Measurements from ENCODE around the gene ZDHHC3. TPM values are rescaled to one million over a fixed set of nuclear protein-coding genes. Genes with fewer than 3 reads are reported as not detected.

The ZDHHC3 gene
- total RNA-seq, 4 donors from 2014 or later = 98.4 to 139 (median 117) TPM

DNA sequence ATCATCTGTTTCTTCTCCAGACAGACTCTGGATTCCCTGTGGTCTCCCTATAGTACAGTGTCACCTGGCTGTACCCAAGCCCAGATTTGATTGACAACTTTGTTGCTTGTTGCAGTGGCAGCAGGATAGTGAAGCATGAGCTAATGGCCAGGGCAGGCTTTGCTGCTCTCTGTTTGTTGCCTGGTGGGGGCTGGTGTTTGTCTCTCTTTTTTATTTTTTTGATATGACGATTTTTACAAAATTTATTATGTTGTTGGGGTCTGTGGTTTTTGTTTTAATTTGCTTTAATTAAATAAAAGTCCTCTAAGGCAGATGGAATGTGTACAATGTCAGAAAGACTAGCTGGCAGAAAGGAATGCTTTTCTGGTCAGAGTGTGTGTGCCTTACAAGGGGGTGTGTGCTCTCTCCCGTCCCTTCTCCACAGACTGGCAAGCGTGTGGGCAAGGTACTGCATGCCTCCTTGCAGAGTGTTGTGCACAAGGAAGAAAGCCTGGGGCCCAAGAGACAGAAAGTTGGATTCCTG lies 34.9 kb upstream of the ZDHHC3 start:
- DNase-seq (ENCODE audit: low spot score in 2 of 2) = no peak
- H3K27ac ChIP-seq = peak overlapping the region; percentile 58 to 89 (median 78)
- no peak overlapping the region for H3K4me3 ChIP-seq
- H3K27me3 ChIP-seq = no peaks in the 10 kb centered on the region
- peaks cover 0 to 53% (median 0%) of the 10 kb centered on the region in 3 donors for H3K36me3 ChIP-seq
- WGBS, 2 donors = 43 to 44% methylated on average over 3 of the region's 3 CpGs
- H3K4me1 ChIP-seq = peaks cover 6 to 52% (median 21%) of the 10 kb centered on the region in 4 donors
- H3K9me3 ChIP-seq = no peaks in the 10 kb centered on the region
- no peak for TF ChIP-seq POLR2A (IDR thresholded peaks at IDR 0.05)
- no peak for TF ChIP-seq EP300 (IDR thresholded peaks at IDR 0.05)
- TF ChIP-seq, protein P1, sequence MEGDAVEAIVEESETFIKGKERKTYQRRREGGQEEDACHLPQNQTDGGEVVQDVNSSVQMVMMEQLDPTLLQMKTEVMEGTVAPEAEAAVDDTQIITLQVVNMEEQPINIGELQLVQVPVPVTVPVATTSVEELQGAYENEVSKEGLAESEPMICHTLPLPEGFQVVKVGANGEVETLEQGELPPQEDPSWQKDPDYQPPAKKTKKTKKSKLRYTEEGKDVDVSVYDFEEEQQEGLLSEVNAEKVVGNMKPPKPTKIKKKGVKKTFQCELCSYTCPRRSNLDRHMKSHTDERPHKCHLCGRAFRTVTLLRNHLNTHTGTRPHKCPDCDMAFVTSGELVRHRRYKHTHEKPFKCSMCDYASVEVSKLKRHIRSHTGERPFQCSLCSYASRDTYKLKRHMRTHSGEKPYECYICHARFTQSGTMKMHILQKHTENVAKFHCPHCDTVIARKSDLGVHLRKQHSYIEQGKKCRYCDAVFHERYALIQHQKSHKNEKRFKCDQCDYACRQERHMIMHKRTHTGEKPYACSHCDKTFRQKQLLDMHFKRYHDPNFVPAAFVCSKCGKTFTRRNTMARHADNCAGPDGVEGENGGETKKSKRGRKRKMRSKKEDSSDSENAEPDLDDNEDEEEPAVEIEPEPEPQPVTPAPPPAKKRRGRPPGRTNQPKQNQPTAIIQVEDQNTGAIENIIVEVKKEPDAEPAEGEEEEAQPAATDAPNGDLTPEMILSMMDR (IDR thresholded peaks at IDR 0.05) = no peak

DNA sequence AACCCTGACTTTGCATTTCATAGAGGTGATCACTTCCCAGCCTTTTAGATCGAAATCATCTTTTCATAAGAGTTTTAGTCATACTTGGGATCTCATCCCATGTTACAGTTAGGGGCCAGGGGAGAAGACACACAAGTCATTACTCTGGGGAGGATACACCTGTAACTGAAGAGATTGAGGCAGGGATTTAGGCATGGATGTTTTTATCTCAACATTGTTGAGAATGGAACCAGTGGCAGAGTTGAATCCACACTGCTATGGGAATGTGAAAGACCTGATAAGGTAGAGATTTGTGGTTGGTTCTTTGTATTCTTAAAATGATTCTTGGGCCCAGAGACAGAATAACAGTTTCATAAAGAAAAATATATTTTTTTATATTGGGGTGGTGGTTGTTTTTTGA lies 33.9 kb upstream of the ZDHHC3 start:
- DNase-seq (ENCODE audit: low spot score in 2 of 2) = no peak
- Histone ChIP-seq H3K27me3 (no peaks in the 10 kb centered on the region), H3K4me1 (peaks cover 6 to 51% (median 21%) of the 10 kb centered on the region in 4 donors), H3K27ac (peak overlapping the region in 2 of 4 donors; percentile 85 to 89), H3K9me3 (no peaks in the 10 kb centered on the region), H3K4me3 (no peak overlapping the region), H3K36me3 (peaks cover 0 to 56% (median 0%) of the 10 kb centered on the region in 3 donors)
- WGBS, 2 donors = 90 to 96% methylated on average over 1 of the region's 1 CpG
- TF ChIP-seq POLR2A (IDR thresholded peaks at IDR 0.05) = no peak
- no peak for TF ChIP-seq EP300 (IDR thresholded peaks at IDR 0.05)
- TF ChIP-seq, protein P1 (IDR thresholded peaks at IDR 0.05) = no peak

DNA sequence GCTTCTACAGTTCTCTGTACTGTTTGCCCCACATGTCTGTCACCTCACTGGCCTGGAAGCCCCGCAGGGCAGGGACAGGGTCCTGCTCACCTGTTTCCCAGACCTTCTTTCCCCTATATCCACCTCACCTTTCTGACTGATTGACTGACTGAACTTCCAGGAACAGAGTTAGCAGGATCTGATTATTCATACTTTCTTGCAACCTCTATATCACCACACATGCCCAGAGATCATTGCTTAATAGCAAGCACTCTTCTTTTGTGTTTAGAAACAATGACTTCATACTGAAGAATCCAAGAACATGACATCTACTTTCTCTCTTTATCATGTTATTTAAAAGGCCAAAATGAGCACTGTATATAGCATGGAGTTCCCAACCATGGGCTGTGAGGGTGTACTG lies 32.1 kb upstream of the ZDHHC3 start:
- no peak overlapping the region for H3K4me3 ChIP-seq
- WGBS, 2 donors = 90 to 96% methylated on average over 1 of the region's 1 CpG
- H3K4me1 ChIP-seq = peaks cover 6 to 34% (median 21%) of the 10 kb centered on the region in 4 donors
- H3K27me3 ChIP-seq = no peaks in the 10 kb centered on the region
- H3K9me3 ChIP-seq = no peaks in the 10 kb centered on the region
- peaks cover 0 to 58% (median 0%) of the 10 kb centered on the region in 3 donors for H3K36me3 ChIP-seq
- no peak for DNase-seq (ENCODE audit: low spot score in 2 of 2)
- TF ChIP-seq, protein P1 (IDR thresholded peaks at IDR 0.05) = no peak
- no peak for TF ChIP-seq POLR2A (IDR thresholded peaks at IDR 0.05)
- TF ChIP-seq EP300 (IDR thresholded peaks at IDR 0.05) = no peak
- H3K27ac ChIP-seq = peak overlapping the region in 1 of 4 donors; percentile 16

DNA sequence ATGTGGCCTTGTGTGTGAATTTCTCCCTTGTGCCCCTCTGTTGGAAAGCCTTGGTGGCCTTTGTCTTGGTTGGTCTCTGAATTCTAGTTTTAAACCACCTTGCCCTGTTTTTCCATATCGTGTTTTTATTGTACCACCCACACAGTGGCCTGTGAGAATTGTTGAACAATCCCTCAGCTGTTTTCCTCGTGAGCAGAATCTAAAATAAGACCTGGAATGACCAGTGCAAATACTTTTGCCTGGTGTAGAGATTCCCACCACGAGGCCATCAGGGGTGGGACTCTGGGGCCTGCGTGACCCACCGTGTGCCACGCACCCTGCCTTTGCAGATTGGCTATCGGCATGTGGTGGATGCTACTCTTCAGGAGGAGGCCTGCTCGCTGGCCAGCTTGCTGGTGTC lies 31.1 kb upstream of the ZDHHC3 start:
- Histone ChIP-seq H3K36me3 (peaks cover 0 to 67% (median 0%) of the 10 kb centered on the region in 3 donors), H3K27me3 (no peaks in the 10 kb centered on the region), H3K27ac (no peak overlapping the region), H3K4me3 (no peak overlapping the region), H3K4me1 (peaks cover 3 to 24% (median 14%) of the 10 kb centered on the region in 4 donors), H3K9me3 (no peaks in the 10 kb centered on the region)
- TF ChIP-seq POLR2A (IDR thresholded peaks at IDR 0.05) (no peak), EP300 (IDR thresholded peaks at IDR 0.05) (no peak)
- TF ChIP-seq, protein P1 (IDR thresholded peaks at IDR 0.05) = no peak
- DNase-seq (ENCODE audit: low spot score in 2 of 2) = no peak
- 76 to 80% methylated on average over 8 of the region's 8 CpGs for WGBS, 2 donors

DNA sequence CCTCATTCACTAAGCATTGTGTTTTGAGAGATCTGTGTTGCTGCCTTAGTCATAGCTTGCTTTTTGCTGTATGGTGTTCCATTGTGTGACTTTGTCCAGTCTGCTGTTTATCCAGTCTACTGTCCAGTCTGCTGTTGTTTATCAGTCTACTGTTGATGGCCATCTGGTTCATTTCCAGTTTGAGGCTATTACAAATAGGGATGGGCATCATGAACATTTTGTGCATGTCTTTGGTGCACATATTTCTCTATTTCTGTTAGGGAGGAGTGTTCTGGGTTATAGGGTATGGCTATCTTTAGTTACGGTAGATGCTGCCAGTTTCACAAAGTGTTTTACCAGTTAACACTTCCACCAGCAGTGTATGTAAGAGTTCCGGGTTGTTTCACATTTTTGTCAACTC lies 27.9 kb upstream of the ZDHHC3 start:
- no peaks in the 10 kb centered on the region for H3K4me1 ChIP-seq
- WGBS, 2 donors = 77 to 86% methylated on average over 2 of the region's 2 CpGs
- H3K27ac ChIP-seq = peak overlapping the region in 1 of 4 donors; percentile 8
- TF ChIP-seq POLR2A (IDR thresholded peaks at IDR 0.05) (no peak), EP300 (IDR thresholded peaks at IDR 0.05) (peak in 1 of 2 donors; percentile 28)
- TF ChIP-seq, protein P1 (IDR thresholded peaks at IDR 0.05) = no peak
- H3K27me3 ChIP-seq = no peaks in the 10 kb centered on the region
- H3K36me3 ChIP-seq = peaks cover 0 to 89% (median 7%) of the 10 kb centered on the region in 3 donors
- H3K9me3 ChIP-seq = no peaks in the 10 kb centered on the region
- DNase-seq (ENCODE audit: low spot score in 2 of 2) = no peak
- no peak overlapping the region for H3K4me3 ChIP-seq

Measured in tibial nerve (tissue), 4 donors.